Measurements from ENCODE around the gene SLC9A8. TPM values are rescaled to one million over a fixed set of nuclear protein-coding genes. Genes with fewer than 3 reads are reported as not detected.
A peak's percentile ranks its signal among the peaks of the same experiment; 100 is the strongest.

Gene SLC9A8
- total RNA-seq, 2 experiments from 2014 or later, result 22.0 to 30.3 TPM

DNA sequence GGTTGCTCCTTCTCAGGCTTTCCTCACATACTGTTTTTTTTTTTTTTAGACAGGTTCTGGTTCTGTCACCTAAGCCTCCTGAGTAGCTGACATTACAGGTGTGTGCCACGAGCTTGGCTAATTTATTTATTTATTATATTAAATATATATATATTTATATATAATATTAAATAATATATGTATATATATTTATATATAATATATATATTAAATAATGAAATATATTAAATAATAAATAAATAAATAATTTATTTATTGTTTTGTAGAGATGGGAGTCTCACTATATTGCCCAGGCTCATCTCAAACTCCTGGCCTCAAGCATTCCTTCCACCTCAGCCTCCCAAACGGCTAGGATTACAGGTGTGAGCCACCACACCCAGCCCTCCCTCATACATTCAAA, 28.3 kb upstream of the SLC9A8 start:
- H3K4me2 ChIP-seq (ENCODE audit: low read length), result no peak overlapping the region
- H3K4me1 ChIP-seq (ENCODE audit: insufficient read depth, low read length, poor library complexity, severe bottlenecking), result peaks cover 26% of the 10 kb centered on the region
- ChIA-PET CTCF (ENCODE audit: unreplicated experiment) (no interaction called here), POLR2A (interaction anchor here (0.7 kb wide), 1 partner anchor 14 kb away, joined by 3 read pairs; no protein-coding TSS in a partner anchor)
- no peak for DNase-seq (ENCODE audit: low spot score)
- BruUV-seq (replicated peaks), result no TSS peak
- H3K36me3 ChIP-seq (ENCODE audit: insufficient read depth, low read length), result no peaks in the 10 kb centered on the region
- no peaks in the 10 kb centered on the region for H4K20me1 ChIP-seq (ENCODE audit: insufficient read depth, low read length)
- intact Hi-C loops (cut with micrococcal nuclease; ENCODE audit: unreplicated experiment), result no loop called here
- no peak overlapping the region for H3K27ac ChIP-seq (ENCODE audit: low read depth, low read length, poor library complexity, severe bottlenecking)
- no peaks in the 10 kb centered on the region for H3K9me2 ChIP-seq (ENCODE audit: insufficient read depth, low read length)
- no peak for TF ChIP-seq EZH2phosphoT487 (IDR thresholded peaks at IDR 0.05; ENCODE audit: borderline replicate concordance, low read depth, low read length)
- TF ChIP-seq, protein P1, sequence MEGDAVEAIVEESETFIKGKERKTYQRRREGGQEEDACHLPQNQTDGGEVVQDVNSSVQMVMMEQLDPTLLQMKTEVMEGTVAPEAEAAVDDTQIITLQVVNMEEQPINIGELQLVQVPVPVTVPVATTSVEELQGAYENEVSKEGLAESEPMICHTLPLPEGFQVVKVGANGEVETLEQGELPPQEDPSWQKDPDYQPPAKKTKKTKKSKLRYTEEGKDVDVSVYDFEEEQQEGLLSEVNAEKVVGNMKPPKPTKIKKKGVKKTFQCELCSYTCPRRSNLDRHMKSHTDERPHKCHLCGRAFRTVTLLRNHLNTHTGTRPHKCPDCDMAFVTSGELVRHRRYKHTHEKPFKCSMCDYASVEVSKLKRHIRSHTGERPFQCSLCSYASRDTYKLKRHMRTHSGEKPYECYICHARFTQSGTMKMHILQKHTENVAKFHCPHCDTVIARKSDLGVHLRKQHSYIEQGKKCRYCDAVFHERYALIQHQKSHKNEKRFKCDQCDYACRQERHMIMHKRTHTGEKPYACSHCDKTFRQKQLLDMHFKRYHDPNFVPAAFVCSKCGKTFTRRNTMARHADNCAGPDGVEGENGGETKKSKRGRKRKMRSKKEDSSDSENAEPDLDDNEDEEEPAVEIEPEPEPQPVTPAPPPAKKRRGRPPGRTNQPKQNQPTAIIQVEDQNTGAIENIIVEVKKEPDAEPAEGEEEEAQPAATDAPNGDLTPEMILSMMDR (conservative IDR thresholded peaks at IDR 0.05; ENCODE audit: low read length), result no peak
- no peaks in the 10 kb centered on the region for H3K9me3 ChIP-seq (ENCODE audit: low read length)
- H3K79me2 ChIP-seq (ENCODE audit: insufficient read depth, low read depth, low read length), result no peaks in the 10 kb centered on the region
- no peak overlapping the region for H3K4me3 ChIP-seq (ENCODE audit: low read depth, low read length, poor library complexity, severe bottlenecking)
- H2AFZ ChIP-seq (ENCODE audit: low read length), result no peak overlapping the region

DNA sequence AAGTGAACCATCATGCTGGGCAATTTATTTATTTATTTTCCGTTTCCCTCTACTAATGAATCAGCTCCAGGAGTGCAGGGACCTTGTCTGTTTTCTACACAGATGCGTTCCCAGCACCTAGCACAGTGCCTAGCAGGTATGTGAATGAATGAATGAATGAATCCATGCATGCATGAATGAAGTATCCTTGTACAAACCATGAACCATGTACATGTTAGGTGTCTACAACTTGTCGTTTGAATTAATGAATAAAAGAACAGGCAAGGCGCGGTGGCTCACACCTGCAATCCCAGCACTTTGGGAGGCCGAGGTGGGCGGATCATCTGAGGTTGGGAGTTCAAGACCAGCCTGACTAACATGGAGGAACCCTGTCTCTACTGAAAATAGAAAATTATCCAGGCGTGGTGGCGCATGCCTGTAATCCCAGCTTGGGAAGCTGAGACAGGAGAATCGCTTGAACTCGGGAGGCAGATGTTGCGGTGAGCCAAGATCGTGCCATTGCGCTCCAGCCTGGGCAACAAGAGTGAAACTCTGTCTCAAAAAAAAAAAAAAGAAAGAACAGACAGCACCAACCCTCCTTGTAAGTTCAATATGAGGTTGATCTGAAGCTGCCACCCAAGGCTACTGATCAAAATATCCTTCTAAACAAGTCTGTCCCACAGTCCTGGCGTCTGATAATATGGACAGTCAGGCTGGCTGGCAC, 27.3 kb upstream of the SLC9A8 start:
- H3K9me2 ChIP-seq (ENCODE audit: insufficient read depth, low read length), result no peaks in the 10 kb centered on the region
- H3K4me3 ChIP-seq (ENCODE audit: low read depth, low read length, poor library complexity, severe bottlenecking), result peak overlapping the region; percentile 51
- no TSS peak for BruUV-seq (replicated peaks)
- TF ChIP-seq EZH2phosphoT487 (IDR thresholded peaks at IDR 0.05; ENCODE audit: borderline replicate concordance, low read depth, low read length), result no peak
- TF ChIP-seq, protein P1 (conservative IDR thresholded peaks at IDR 0.05; ENCODE audit: low read length), result no peak
- H2AFZ ChIP-seq (ENCODE audit: low read length), result peak overlapping the region; percentile 96
- CTCF ChIA-PET (ENCODE audit: unreplicated experiment), result interaction anchor here (0.6 to 0.7 kb wide), 2 partner anchors 60 to 202 kb away, joined by 3 to 4 read pairs; no protein-coding TSS in a partner anchor
- no peaks in the 10 kb centered on the region for H3K79me2 ChIP-seq (ENCODE audit: insufficient read depth, low read depth, low read length)
- POLR2A ChIA-PET, result interaction anchor here (0.6 to 1.5 kb wide), 3 partner anchors 17 to 116 kb away, joined by 4 to 5 read pairs (median 4); no protein-coding TSS in a partner anchor
- H4K20me1 ChIP-seq (ENCODE audit: insufficient read depth, low read length), result no peaks in the 10 kb centered on the region
- no peak for DNase-seq (ENCODE audit: low spot score)
- peak overlapping the region; percentile 38 for H3K27ac ChIP-seq (ENCODE audit: low read depth, low read length, poor library complexity, severe bottlenecking)
- no peaks in the 10 kb centered on the region for H3K9me3 ChIP-seq (ENCODE audit: low read length)
- H3K4me1 ChIP-seq (ENCODE audit: insufficient read depth, low read length, poor library complexity, severe bottlenecking), result peaks cover 26% of the 10 kb centered on the region
- peak overlapping the region; percentile 75 for H3K4me2 ChIP-seq (ENCODE audit: low read length)
- intact Hi-C loops (cut with micrococcal nuclease; ENCODE audit: unreplicated experiment), result no loop called here
- H3K36me3 ChIP-seq (ENCODE audit: insufficient read depth, low read length), result no peaks in the 10 kb centered on the region

DNA sequence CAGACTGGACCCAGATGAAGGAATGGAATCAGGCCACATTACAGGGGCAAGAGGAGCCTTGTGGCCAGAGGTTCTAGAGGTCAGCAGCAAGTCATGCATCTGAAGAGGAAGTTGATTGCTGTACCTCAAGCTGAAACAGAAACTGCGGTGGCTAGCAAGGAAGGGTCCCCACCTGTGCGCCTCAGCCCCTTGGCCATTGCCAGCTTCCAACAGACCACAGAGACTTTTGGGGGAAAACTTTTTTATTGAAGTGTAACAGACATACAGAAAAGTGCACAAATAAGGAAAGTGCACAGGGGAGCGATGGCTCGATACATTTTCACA, 26.8 kb upstream of the SLC9A8 start:
- intact Hi-C loops (cut with micrococcal nuclease; ENCODE audit: unreplicated experiment), result no loop called here
- BruUV-seq (replicated peaks), result no TSS peak
- ChIA-PET POLR2A (interaction anchor here (0.9 to 1.5 kb wide), 3 partner anchors 9 to 117 kb away, joined by 3 to 5 read pairs (median 4); no protein-coding TSS in a partner anchor), CTCF (ENCODE audit: unreplicated experiment) (interaction anchor here (0.7 kb wide), 1 partner anchor 60 kb away, joined by 3 read pairs; no protein-coding TSS in a partner anchor)
- Histone ChIP-seq H3K79me2 (ENCODE audit: insufficient read depth, low read depth, low read length) (no peaks in the 10 kb centered on the region), H2AFZ (ENCODE audit: low read length) (peak overlapping the region; percentile 96), H3K4me1 (ENCODE audit: insufficient read depth, low read length, poor library complexity, severe bottlenecking) (peaks cover 26% of the 10 kb centered on the region), H3K27ac (ENCODE audit: low read depth, low read length, poor library complexity, severe bottlenecking) (peak overlapping the region; percentile 38), H3K4me3 (ENCODE audit: low read depth, low read length, poor library complexity, severe bottlenecking) (peak overlapping the region; percentile 51), H4K20me1 (ENCODE audit: insufficient read depth, low read length) (no peaks in the 10 kb centered on the region), H3K36me3 (ENCODE audit: insufficient read depth, low read length) (no peaks in the 10 kb centered on the region), H3K4me2 (ENCODE audit: low read length) (peak overlapping the region; percentile 75), H3K9me3 (ENCODE audit: low read length) (no peaks in the 10 kb centered on the region), H3K9me2 (ENCODE audit: insufficient read depth, low read length) (no peaks in the 10 kb centered on the region)
- TF ChIP-seq EZH2phosphoT487 (IDR thresholded peaks at IDR 0.05; ENCODE audit: borderline replicate concordance, low read depth, low read length), result no peak
- TF ChIP-seq, protein P1 (conservative IDR thresholded peaks at IDR 0.05; ENCODE audit: low read length), result no peak
- DNase-seq (ENCODE audit: low spot score), result peak; percentile 68

Data from OCI-LY7 (cell line).